Measurements from ENCODE around the gene MAN1C1. TPM values are rescaled to one million over a fixed set of nuclear protein-coding genes. Genes with fewer than 3 reads are reported as not detected.
A peak's percentile ranks its signal among the peaks of the same experiment; 100 is the strongest.
"Not testable (repeated sequence)": the region's sequence is repeated elsewhere in the genome, so short reads cannot be mapped to it uniquely, and the experiment has no call there.

MAN1C1 gene
- total and polyA plus RNA-seq, 4 donors = 2.8 to 32.2 (median 14.5) TPM

- H3K27me3 ChIP-seq (ENCODE audit: control insufficient read depth in 1 of 2, insufficient read depth in 2 of 2, low read length in 1 of 2) = no peaks in the 10 kb centered on the region
- H3K9me3 ChIP-seq (ENCODE audit: control insufficient read depth, low read length) = no peaks in the 10 kb centered on the region
- DNase-seq (no peak), ATAC-seq (ENCODE audit: low FRiP score) (no peak)
- no peaks in the 10 kb centered on the region for H3K36me3 ChIP-seq (ENCODE audit: control insufficient read depth in 1 of 2, insufficient read depth in 2 of 2, low read length in 1 of 2)
- H3K4me1 ChIP-seq (ENCODE audit: control insufficient read depth in 1 of 2, insufficient read depth in 2 of 2, low read length in 2 of 2) = peaks cover 0 to 2% of the 10 kb centered on the region in 2 donors
- no peak overlapping the region for H3K4me3 ChIP-seq (ENCODE audit: low read length in 2 of 2)
- H3K27ac ChIP-seq (ENCODE audit: low read depth in 1 of 2, low read length in 2 of 2) = no peak overlapping the region
- intact Hi-C loops (cut with DNase I) = no loop called here
- 88 to 91% methylated on average over 10 of the region's 10 CpGs for WGBS, 2 donors
Observed at GRCh38 chr1:25653558-25653957, 37.0 kb downstream of the MAN1C1 start.

GRCh38 chr1:25654109-25654660 lies 37.6 kb downstream of the MAN1C1 start:
- no peaks in the 10 kb centered on the region for H3K9me3 ChIP-seq (ENCODE audit: control insufficient read depth, low read length)
- intact Hi-C loops (cut with DNase I) = no loop called here
- no peak overlapping the region for H3K27ac ChIP-seq (ENCODE audit: low read depth in 1 of 2, low read length in 2 of 2)
- H3K36me3 ChIP-seq (ENCODE audit: control insufficient read depth in 1 of 2, insufficient read depth in 2 of 2, low read length in 1 of 2) = no peaks in the 10 kb centered on the region
- DNase-seq = no peak
- ATAC-seq (ENCODE audit: low FRiP score) = no peak
- no peak overlapping the region for H3K4me3 ChIP-seq (ENCODE audit: low read length in 2 of 2)
- H3K4me1 ChIP-seq (ENCODE audit: control insufficient read depth in 1 of 2, insufficient read depth in 2 of 2, low read length in 2 of 2) = peaks cover 0 to 2% of the 10 kb centered on the region in 2 donors
- H3K27me3 ChIP-seq (ENCODE audit: control insufficient read depth in 1 of 2, insufficient read depth in 2 of 2, low read length in 1 of 2) = no peaks in the 10 kb centered on the region
- WGBS, 2 donors = 98% methylated on average over 6 of the region's 6 CpGs

GRCh38 chr1:25657121-25657882 lies 40.7 kb downstream of the MAN1C1 start:
- Histone ChIP-seq H3K4me3 (ENCODE audit: low read length in 2 of 2) (no peak overlapping the region), H3K27ac (ENCODE audit: low read depth in 1 of 2, low read length in 2 of 2) (no peak overlapping the region), H3K9me3 (ENCODE audit: control insufficient read depth, low read length) (no peaks in the 10 kb centered on the region), H3K27me3 (ENCODE audit: control insufficient read depth in 1 of 2, insufficient read depth in 2 of 2, low read length in 1 of 2) (no peaks in the 10 kb centered on the region), H3K36me3 (ENCODE audit: control insufficient read depth in 1 of 2, insufficient read depth in 2 of 2, low read length in 1 of 2) (no peaks in the 10 kb centered on the region), H3K4me1 (ENCODE audit: control insufficient read depth in 1 of 2, insufficient read depth in 2 of 2, low read length in 2 of 2) (no peaks in the 10 kb centered on the region)
- WGBS, 2 donors = 94 to 96% methylated on average over 6 of the region's 6 CpGs
- ATAC-seq (ENCODE audit: low FRiP score) = no peak
- intact Hi-C loops (cut with DNase I) = loop anchor here in 1 of 2 donors (5.0 kb wide), 1 partner anchor 40 kb away; the partner anchor contains the start of gene MAN1C1
- DNase-seq = no peak

GRCh38 chr1:25657883-25658760 lies 41.5 kb downstream of the MAN1C1 start:
- WGBS, 2 donors = 95 to 96% methylated on average over 11 of the region's 11 CpGs

GRCh38 chr1:25658791-25659431 lies 42.3 kb downstream of the MAN1C1 start:
- no peaks in the 10 kb centered on the region for H3K4me1 ChIP-seq (ENCODE audit: control insufficient read depth in 1 of 2, insufficient read depth in 2 of 2, low read length in 2 of 2)
- intact Hi-C loops (cut with DNase I) = loop anchor here in 1 of 2 donors (5.0 kb wide), 1 partner anchor 42 kb away; the partner anchor contains the start of gene MAN1C1
- 9 to 15% methylated on average over 13 of the region's 13 CpGs for WGBS, 2 donors
- H3K9me3 ChIP-seq (ENCODE audit: control insufficient read depth, low read length) = no peaks in the 10 kb centered on the region
- ATAC-seq (ENCODE audit: low FRiP score) (peak; percentile 44), DNase-seq (peak in 1 of 2 donors; percentile 55)
- H3K27me3 ChIP-seq (ENCODE audit: control insufficient read depth in 1 of 2, insufficient read depth in 2 of 2, low read length in 1 of 2) = no peaks in the 10 kb centered on the region
- no peaks in the 10 kb centered on the region for H3K36me3 ChIP-seq (ENCODE audit: control insufficient read depth in 1 of 2, insufficient read depth in 2 of 2, low read length in 1 of 2)
- H3K4me3 ChIP-seq (ENCODE audit: low read length in 2 of 2) = no peak overlapping the region
- H3K27ac ChIP-seq (ENCODE audit: low read depth in 1 of 2, low read length in 2 of 2) = no peak overlapping the region

More at GRCh38 chr1:25657883-25658760, 41.5 kb downstream of the MAN1C1 start:
- no peaks in the 10 kb centered on the region for H3K4me1 ChIP-seq (ENCODE audit: control insufficient read depth in 1 of 2, insufficient read depth in 2 of 2, low read length in 2 of 2)
- no peak for ATAC-seq (ENCODE audit: low FRiP score)
- no peaks in the 10 kb centered on the region for H3K27me3 ChIP-seq (ENCODE audit: control insufficient read depth in 1 of 2, insufficient read depth in 2 of 2, low read length in 1 of 2)
- no peak for DNase-seq
- no peaks in the 10 kb centered on the region for H3K9me3 ChIP-seq (ENCODE audit: control insufficient read depth, low read length)
- H3K27ac ChIP-seq (ENCODE audit: low read depth in 1 of 2, low read length in 2 of 2) = no peak overlapping the region
- intact Hi-C loops (cut with DNase I) = loop anchor here in 1 of 2 donors (5.0 kb wide), 1 partner anchor 41 kb away; the partner anchor contains the start of gene MAN1C1
- no peaks in the 10 kb centered on the region for H3K36me3 ChIP-seq (ENCODE audit: control insufficient read depth in 1 of 2, insufficient read depth in 2 of 2, low read length in 1 of 2)
- no peak overlapping the region for H3K4me3 ChIP-seq (ENCODE audit: low read length in 2 of 2)

- no peak for DNase-seq
- no peaks in the 10 kb centered on the region for H3K4me1 ChIP-seq (ENCODE audit: control insufficient read depth in 1 of 2, insufficient read depth in 2 of 2, low read length in 2 of 2)
- H3K27ac ChIP-seq (ENCODE audit: low read depth in 1 of 2, low read length in 2 of 2) = no peak overlapping the region
- ATAC-seq (ENCODE audit: low FRiP score) = no peak
- WGBS, 2 donors = 79 to 85% methylated on average over 8 of the region's 8 CpGs
- no peaks in the 10 kb centered on the region for H3K36me3 ChIP-seq (ENCODE audit: control insufficient read depth in 1 of 2, insufficient read depth in 2 of 2, low read length in 1 of 2)
- intact Hi-C loops (cut with DNase I) = no loop called here
- H3K27me3 ChIP-seq (ENCODE audit: control insufficient read depth in 1 of 2, insufficient read depth in 2 of 2, low read length in 1 of 2) = no peaks in the 10 kb centered on the region
- H3K4me3 ChIP-seq (ENCODE audit: low read length in 2 of 2) = no peak overlapping the region
- no peaks in the 10 kb centered on the region for H3K9me3 ChIP-seq (ENCODE audit: control insufficient read depth, low read length)
Observed at GRCh38 chr1:25661043-25661815, 44.6 kb downstream of the MAN1C1 start.

GRCh38 chr1:25662061-25662460 lies 45.5 kb downstream of the MAN1C1 start:
- no peaks in the 10 kb centered on the region for H3K9me3 ChIP-seq (ENCODE audit: control insufficient read depth, low read length)
- 93 to 95% methylated on average over 2 of the region's 2 CpGs for WGBS, 2 donors
- no peaks in the 10 kb centered on the region for H3K27me3 ChIP-seq (ENCODE audit: control insufficient read depth in 1 of 2, insufficient read depth in 2 of 2, low read length in 1 of 2)
- DNase-seq (no peak), ATAC-seq (ENCODE audit: low FRiP score) (no peak)
- no peak overlapping the region for H3K27ac ChIP-seq (ENCODE audit: low read depth in 1 of 2, low read length in 2 of 2)
- no peaks in the 10 kb centered on the region for H3K4me1 ChIP-seq (ENCODE audit: control insufficient read depth in 1 of 2, insufficient read depth in 2 of 2, low read length in 2 of 2)
- intact Hi-C loops (cut with DNase I) = no loop called here
- H3K4me3 ChIP-seq (ENCODE audit: low read length in 2 of 2) = no peak overlapping the region
- H3K36me3 ChIP-seq (ENCODE audit: control insufficient read depth in 1 of 2, insufficient read depth in 2 of 2, low read length in 1 of 2) = no peaks in the 10 kb centered on the region

GRCh38 chr1:25662959-25663358 lies 46.4 kb downstream of the MAN1C1 start:
- ATAC-seq (ENCODE audit: low FRiP score); H3K27me3 ChIP-seq (ENCODE audit: control insufficient read depth in 1 of 2, insufficient read depth in 2 of 2, low read length in 1 of 2); H3K36me3 ChIP-seq (ENCODE audit: control insufficient read depth in 1 of 2, insufficient read depth in 2 of 2, low read length in 1 of 2); H3K9me3 ChIP-seq (ENCODE audit: control insufficient read depth, low read length); H3K4me1 ChIP-seq (ENCODE audit: control insufficient read depth in 1 of 2, insufficient read depth in 2 of 2, low read length in 2 of 2); DNase-seq; H3K4me3 ChIP-seq (ENCODE audit: low read length in 2 of 2); intact Hi-C loops (cut with DNase I); H3K27ac ChIP-seq (ENCODE audit: low read depth in 1 of 2, low read length in 2 of 2): not testable (repeated sequence)
- WGBS, 2 donors = 96 to 97% methylated on average over 2 of the region's 2 CpGs

Measured in aorta (tissue), 5 donors.